ENCODE data around the gene PIK3R6.
"Not testable (repeated sequence)": the region's sequence is repeated elsewhere in the genome, so short reads cannot be mapped to it uniquely, and the experiment has no call there.

Gene PIK3R6

DNA sequence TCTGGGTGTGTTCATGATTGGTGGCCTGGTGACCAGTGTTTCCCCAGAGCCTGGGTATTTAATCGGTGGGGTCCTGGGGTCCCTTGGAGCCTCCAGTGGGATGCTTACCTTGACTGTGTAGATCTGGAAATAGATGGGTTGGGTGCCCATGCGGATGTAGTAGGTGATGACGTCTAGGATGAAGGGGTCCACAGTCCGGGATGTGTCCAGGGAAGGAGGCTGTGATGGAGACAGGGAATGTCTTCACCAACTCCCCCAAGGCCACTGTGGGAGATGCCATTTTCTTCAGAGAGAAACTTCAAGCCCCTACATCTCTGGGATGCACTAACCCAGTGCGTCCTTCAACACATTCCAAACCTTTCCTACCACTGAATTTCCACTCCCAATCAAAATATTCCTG is 44.2 kb downstream of the PIK3R6 start:
- no peak for DNase-seq

DNA sequence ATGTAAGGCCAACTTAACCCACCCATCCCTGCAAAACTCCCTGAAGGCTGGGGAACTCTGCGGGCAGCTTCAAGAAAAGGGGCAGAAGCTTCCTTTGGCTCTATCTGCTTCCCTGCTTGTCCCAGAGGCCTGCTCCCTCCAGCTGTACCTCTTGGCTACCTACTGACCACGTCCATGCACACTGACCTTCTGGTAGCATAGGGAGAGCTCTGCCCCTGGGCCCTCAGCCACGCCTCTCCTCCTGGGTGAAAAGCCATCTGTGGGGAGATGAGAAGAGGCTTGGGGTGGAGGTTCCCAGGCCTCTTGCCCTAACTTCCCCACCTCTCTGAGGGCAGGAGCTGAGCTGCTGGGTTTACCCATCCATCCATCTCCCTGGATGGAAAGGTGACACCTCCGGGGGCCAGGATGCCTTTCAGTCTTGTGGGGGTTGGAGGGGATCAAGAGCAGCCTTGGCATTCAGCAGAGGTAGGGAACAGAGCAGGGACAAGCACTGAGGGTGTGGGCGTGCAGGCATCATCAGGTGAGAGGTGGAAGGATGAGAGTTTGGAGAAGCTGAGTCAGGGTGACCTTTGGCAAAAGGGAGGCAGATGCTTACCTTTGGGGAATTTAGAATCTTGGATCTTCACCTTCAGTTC is 45.0 kb downstream of the PIK3R6 start:
- no peak for DNase-seq

DNA sequence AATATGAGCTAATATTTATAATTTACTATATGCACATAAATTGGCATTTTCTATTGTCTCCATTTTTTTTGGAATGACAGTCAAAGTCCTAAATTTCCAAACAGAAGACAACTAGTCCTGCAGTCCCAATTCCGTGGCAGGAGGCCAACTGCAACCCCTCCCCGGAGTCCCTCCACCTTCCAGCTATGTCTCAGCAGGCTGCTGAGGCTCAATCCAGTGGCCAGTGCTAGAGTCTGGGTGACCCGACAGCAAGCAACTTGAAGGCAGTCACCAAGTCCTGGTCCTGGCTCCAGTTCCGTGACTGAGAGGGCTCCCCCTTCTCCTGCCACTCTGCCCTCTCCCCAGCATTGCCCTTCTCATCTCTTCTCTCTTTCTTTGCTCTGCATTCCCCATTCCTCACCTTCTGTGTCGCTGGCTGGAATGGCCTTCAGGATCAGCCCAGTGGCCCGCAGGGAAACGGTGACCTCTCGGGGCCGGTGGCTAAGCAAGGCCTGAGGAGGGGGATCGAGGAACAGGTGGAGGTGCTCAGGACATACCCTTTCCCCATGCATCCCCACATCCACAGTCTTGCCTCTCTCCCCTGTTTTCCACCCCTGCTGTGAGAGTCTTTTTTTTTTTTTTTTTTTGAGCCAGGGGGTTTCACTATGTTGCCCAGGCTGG is 45.9 kb downstream of the PIK3R6 start:
- DNase-seq: no peak

DNA sequence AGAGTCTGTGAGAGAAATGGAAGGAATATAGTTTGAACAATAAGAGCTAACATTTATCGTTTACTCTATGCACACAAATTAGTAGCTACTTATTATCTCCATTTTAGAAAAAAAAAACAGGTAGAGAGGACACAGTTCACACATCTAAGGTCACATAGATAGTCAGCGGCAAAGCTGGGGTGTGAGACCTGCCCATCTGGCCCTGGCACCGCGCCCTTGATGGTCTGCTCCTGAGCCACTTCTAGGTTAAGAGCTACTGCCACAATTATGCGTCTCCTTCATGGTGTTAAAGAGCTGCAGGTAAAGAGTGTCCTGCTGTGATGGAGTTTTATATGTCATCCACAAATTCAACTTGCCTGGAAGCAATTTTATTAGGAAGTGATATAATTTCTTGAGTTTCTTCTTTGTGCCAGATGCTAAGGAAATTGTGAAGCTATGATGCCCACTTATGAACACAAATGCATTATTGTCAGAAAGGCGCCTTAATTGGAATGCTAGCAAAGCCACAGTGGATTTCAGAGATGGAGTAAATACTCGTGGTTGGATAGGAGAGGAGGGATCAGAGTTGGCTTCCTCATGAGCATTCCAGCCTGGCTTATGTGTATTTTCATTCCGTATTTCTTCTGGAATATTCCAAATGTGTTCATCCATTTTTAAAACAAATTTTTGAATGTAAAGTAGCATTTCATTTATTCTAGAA is 47.0 kb downstream of the PIK3R6 start:
- no peak for DNase-seq

DNA sequence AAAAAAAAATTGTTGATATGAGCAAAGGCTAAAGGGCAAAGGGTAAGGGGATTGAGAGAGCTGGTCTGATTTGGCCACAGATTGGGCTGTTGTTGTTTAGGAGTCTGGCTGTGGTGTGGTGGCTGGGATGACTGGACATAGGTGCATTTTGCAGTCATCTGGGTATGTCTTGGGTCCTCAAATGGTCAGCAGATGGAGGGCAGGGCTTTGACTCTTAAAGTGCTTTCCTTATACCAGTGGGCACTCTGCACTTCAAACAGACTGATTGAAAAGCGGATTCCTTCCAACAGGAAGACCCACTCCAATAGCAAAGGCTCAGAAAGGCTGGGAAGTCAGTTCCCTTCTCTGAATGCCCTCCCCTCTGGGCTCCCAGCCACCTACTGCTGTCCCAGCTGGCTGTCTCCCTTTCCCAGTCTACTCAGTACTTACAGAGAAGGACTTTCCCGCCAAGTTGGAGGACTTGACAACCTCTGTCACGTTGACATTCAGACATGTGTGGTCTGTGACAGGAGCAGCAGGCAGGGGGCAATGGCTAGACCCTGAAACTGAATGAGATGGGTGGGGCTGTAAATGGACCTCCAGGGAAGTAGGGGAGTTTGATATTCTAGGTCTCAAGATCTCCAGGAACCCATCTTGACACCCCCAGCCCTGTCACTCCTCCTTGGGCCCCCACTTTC is 48.7 kb downstream of the PIK3R6 start:
- no peak for DNase-seq

DNA sequence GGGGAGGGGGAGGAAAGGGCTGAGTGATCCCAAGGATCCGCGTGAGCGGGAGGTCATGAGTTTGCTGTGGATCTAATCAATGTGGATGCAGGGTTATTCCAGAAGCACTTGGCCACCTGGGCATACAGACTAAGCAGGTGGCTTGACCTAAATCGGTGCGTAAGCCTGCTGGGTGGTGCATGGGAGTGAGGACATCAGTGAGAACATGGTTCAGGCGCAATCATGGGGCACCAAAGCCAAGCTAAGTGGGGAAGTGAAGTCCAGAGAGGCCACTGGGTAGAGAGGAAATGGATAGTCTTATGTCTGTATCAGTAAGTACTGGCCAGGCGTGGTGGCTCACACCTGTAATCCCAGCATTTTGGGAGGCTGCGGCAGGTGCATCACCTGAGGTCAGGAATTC is 49.4 kb downstream of the PIK3R6 start:
- no peak for DNase-seq

DNA sequence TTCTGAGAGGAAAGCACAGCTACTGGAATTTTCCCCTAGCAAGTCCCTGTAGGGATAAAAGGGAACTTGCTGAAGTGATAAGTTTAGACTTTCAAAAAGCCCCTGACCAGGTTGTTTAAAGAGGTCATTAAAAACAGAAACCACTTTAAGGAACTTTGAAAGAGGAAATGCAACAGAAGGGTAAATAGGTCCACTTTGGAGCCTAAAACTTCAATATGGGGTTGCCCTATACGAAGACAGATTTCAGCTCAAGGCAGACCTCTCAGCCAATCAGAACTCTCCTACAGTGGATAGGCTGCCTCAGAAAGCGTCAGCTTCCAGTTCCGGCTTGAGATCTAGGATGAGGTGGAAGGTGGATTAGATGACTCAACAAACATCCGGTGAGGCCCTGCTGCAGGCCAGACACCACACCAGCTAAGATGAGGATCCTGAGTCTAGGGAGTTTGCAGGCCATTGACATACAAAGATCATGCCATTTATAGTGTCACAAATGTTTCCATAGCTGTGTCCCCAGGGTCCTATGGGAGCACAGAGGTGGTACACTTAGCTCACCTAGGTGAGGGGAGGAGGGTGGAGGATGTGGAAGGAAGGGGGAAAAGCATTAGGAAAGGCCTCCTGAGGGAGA is 60.4 kb downstream of the PIK3R6 start:
- no peak for DNase-seq

DNA sequence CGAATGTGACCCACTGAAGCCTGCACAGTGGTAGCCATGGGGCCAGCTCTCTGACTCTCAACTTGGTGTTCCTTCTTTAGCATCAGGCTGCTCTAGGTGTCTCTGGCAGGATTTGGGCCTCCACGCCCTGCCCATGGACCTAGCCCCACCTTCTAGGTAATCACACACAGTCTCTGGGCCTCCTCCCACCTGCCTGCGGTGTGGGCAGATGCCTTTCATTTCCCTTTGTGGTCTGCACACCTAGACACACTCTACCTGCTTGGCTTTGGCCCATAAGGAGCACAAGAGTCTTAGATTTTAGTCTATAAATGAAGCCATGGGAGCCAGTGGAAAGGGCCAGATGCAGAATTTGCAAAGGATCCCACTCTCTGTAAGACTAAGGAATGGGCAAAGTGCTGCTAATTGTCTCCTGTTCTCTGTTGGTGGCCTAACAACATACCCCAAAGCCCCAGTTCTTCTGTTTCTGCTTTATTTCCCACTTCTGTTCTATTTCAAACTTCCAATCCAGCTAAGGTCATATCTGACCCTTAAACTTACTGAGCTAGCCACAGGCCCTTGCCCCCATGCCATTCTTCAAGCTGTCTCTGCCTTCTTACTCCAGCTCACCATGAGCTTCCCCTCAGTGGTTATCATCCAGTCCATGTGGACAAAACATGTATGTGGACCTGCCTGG is 61.1 kb downstream of the PIK3R6 start:
- no peak for DNase-seq

DNA sequence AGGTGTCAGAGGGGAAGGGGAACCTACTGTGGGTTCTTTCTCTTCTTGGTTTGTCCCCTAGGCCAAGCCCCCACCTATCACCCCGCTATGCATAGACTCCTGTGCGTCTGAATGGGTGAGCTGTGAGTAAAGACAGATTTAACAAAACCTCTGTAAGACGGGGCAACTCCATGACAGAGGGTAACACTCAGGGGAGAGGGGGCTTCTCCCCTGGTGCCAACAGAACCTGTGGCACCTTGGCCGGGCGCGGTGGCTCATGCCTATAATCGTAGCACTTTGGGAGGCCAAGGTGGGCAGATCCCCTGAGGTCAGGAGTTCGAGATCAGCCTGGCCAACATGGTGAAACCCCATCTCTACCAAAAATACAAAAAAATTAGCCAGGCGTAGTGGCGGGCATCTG is 62.1 kb downstream of the PIK3R6 start:
- DNase-seq: not testable (repeated sequence)

DNA sequence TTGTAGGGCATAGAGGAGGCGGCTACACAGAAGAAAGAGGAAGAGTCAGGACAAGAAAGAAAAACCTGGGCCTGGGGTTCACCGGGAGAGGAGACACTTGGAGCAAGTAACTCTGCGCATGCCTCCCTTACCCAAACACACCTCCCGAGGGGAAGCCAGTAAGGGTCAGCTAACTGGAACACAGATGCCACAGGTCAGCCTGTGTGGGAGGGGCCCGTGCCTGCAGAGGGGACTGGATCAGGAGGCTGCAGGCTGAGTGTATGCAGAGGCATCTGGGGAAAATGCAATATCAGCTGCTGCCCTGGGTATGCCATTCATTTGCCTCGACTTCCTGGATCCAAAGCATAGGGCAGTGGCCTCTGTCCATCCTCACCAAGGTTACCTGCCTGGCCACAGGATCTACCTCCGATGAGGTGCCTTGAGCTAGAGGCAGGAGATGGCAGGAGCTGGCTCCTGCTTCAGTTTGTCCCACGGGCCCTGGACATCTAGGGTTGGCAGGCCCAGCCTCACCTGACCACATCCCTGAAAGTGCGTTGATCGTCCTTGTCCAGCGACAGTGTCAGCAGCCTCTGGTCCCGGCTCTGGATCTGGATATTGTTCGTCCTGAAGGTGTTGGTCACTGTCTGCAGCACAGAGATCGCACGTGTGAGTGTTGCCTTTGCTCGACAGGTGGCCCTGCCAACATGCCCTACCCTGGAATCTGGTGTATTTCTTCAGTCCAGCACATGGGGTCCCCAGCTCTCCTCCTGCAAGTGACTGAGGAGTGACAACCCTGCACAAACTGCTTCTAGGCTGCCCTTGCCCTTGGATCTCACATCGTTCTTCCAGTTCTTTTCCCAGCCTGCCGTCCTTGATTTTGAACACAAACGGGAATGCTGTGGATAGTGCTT is 63.7 kb downstream of the PIK3R6 start:
- DNase-seq: no peak

DNA sequence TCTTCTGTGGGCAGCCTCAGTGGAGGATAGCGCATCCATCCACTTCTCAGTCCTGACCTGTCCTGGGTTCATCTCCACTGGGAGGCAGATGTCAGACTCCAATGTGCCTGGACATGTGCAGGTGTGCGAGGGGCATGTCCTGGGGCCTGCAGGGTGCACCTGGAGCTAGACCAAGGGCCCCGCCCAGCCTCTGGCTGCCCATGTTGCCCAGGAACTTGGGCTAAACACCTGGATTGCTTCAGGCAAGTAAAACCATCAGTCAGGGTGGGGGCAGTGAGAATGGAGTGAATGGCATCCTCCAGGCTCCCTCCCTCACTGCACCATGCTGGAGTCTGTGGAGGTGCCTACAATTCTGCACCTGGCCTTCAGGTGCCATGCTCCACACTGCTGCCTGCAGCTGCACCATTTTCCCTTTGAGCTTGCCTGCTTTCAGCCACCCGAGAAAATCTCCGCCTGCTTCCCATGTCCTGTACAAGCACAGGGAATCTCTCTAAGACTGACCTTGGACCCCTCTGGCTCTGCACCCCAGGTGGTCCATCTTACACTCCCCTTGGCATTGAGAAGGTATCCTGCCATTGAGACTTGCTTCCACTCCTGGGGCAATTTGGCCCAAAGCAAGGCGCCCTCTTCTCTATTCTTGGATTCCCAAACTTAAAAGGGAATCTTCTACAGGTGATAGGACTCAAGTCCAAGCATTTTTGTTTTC is 66.2 kb downstream of the PIK3R6 start:
- DNase-seq: no peak

DNA sequence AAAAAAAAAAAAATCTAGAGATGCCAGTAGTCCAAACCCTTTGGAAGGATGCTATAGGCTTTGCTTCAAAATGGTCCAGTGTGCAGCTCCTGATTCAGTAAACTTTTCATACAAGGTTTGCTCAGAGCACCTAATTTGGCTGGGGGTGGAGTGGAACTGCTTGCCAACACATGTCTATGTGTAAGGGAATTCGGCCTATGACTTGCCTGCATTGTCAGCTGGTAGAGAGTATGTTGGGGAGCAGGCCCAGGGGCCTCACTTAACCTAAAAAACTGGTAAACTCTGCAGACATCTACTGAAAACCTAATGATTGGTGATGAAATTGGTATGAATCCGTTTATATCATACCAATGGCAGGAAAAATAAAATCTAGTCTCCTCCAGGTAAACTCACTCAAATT is 66.8 kb downstream of the PIK3R6 start:
- no peak for DNase-seq

DNA sequence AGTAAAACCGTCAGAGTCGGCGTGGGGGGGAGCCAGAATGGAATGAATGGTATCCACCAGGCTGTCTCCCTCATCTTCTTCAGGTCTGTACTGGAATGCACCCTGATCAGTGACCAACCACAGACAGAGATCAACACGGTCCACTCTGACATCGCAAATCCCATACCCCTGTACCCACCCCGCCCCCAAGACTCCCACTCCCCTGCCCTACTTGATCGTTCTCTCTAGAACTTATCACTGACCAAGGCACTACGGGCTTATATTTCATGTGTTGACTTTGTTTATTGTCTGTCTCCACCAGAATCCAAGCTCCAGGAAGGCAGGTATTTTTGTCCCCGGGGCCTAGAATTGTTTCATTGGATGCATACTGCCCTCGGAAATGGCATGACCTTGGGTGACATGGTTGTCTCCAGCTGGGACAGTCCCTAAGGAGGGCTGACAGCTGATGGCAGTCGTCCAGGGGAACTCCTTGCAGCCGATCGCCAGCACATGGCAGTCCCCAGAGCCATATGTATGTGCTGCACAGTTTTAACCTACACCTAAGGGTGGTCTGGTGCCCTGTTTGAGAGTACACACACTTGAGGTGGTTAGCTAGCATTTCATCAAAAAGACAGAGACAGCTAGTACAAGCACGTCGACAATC is 67.8 kb downstream of the PIK3R6 start:
- DNase-seq: no peak

DNA sequence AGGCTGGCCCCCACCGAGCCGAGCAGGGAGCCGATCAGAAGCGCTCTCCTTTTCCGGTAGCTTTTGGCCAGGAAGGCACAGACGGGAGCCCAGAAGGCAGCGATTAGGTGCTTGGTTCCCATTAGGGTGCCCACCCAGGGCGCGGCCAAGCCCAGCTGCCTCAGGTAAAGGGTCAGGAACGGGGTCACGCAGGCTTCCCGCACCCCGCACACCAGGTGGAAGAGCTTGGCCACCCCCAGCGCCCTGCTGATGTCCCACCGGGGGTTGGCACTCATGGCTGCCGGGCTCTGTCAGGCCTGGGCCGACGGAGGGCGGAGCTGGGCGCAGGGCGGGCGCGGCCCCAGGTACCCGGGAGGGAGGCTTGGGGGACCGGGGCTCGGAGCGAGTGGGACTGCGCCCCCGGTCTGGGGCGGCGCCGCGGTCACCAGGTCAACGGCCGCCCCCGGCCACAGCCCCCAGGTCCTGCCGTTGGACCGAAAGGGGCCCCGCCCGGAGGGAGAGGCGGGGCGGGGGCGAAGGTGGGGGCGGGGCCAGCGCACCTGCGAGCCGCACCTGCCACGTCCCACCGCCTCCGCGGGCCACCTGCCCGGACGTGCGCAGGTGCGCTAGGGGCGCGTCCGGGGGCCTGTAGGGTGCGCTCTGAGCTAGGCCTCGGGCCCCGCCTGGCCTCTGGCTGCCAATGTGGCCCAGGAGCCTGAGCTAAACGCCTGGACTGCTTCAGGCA is 68.5 kb downstream of the PIK3R6 start, which contains the start of gene MFSD6L:
Gene MFSD6L, minus strand, starts transcription at position 520 of the 724 bp plus-strand sequence. Its CDS starts 245 bp downstream, at position 275.
- DNase-seq: no peak

DNA sequence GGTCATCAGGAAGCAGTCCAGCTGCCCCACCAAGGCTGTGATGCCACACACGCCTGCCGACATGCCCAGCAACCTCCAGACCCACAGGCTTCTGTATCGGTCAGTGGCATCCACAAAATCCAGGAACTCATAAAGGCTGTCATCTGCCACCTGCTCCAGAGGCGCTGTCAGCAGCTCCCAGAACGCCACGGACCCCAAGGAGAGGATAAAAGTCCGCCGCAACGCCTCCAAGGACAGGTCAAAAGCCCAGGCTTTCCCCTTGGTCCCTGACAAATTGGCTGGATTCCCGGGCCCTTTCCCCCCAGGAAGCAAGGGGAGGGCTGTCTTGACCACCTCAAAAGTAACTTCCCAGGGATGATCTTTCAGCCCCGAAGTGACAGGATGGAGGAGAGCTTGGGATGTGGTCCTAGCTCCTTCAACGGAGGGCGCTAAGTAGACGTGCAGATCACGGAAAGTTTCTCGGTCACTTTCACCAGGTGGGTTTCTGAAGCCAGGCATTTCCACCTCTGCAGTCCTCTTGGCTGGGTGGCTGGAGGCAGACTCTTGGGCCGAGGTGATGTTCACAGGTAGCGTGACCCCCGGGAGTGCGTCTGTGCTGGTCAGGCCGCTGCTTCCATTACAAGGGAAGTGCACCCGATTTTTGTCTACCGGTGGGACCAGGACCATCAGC is 69.2 kb downstream of the PIK3R6 start:
- DNase-seq: no peak

DNA sequence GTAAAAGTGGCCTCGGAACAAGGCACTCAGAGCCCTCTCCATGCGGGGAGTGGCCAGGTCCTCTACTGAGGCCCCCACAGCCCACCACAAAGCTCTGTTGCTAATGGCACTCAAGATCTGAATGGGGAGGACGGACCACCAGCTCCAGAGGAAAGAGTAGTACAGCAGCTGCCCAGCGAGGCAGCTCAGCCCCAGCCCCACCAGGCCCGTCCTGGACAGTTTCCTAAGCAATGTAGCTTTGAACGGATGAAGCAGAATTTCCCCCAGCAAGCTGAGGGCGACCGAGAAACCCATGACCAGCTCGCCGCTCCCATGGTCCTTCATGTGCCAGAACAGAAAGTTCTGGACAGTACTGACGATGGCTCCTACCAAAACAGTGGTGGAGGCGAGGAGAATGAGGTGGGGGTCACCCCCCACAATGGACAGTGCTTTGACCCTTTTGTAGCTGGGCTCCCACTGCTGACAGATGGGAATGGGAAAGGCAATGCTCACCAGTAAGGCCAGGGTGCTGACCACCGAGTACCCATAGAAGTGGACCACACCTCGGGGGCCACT is 69.8 kb downstream of the PIK3R6 start:
- no peak for DNase-seq

DNA sequence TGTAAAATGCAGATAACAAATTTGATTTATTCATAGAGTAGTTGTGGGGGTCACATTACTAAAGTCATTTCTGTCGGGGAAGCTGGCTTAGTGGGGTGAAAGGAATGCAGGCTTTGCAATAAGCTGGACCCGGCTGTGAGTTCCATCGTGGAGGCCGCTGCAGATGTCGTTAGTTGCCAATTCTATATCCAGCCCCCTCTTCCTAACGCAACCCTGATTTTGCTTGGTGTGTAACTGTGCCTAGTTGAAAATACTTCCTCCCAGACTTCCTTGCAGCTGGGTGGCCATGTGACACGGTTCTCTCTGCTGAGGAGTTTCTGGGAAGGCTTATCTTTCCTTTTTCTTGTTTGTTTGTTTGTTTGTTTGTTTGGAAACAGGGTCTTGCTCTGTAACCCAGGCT is 72.8 kb downstream of the PIK3R6 start:
- DNase-seq: no peak

DNA sequence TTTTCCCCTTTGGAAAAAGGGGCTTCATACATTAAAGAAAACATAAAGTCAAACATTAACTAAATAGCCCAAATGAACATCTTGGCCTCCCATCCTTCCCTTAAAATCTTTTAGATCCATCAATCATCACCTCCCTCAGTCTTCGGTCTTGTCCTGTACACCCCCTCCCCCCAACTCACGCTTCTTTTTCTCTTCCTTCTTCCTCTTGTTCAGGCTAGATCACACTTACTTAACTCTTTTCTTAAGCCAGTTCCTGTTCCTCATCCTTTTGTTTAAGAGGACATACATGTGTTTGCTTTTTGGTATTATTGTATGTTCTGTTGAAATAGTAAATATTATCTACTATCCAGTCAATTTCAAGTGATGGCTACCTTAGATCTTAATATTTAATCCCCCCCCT is 73.8 kb downstream of the PIK3R6 start:
- no peak for DNase-seq

DNA sequence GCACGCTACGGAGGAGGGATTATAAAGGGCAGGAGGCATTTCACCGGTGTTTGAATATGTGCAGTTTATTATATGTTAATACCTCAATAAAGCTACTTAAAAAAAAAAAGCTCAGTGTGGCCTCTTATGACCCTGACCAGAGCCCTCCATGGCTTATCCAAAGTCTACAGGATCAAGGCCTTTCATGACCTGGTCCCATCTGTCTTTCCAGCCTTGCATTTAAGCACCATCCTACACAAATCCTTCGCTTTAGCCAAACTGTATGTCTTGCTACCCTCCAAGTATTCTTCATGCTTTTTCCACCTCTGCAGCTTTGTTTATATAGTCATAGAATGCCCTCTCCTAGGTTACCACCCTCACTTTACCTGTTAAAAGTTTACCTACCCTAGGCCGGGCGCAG is 74.8 kb downstream of the PIK3R6 start:
- no peak for DNase-seq
